C4-2B (cell line): ENCODE results near the gene NUP93.

Source experiments
- CTCF ChIP-seq: fragments of 450-650 bp; conservative IDR thresholded peaks from 2 replicates; pipeline ENCODE4 v1.5.1; 2017; ENCODE audit warnings: mild to moderate bottlenecking
- ZFX ChIP-seq: fragments of 450-650 bp; IDR thresholded peaks from 2 replicates; pipeline ENCODE4 v1.6.1; 2017

GRCh38 chr16:56737539-56737938 lies 7.6 kb downstream of the NUP93 start:
- 0 out of 2 replicates have a peak, but pooled peaks have one; percentile 5 for TF ChIP-seq CTCF
- no peak for TF ChIP-seq ZFX
